Measurements from ENCODE around the gene KLF16.

Gene KLF16

GRCh38 chr19:1854039-1854541, 9.3 kb downstream of the KLF16 start:
- no peak for DNase-seq

DNA sequence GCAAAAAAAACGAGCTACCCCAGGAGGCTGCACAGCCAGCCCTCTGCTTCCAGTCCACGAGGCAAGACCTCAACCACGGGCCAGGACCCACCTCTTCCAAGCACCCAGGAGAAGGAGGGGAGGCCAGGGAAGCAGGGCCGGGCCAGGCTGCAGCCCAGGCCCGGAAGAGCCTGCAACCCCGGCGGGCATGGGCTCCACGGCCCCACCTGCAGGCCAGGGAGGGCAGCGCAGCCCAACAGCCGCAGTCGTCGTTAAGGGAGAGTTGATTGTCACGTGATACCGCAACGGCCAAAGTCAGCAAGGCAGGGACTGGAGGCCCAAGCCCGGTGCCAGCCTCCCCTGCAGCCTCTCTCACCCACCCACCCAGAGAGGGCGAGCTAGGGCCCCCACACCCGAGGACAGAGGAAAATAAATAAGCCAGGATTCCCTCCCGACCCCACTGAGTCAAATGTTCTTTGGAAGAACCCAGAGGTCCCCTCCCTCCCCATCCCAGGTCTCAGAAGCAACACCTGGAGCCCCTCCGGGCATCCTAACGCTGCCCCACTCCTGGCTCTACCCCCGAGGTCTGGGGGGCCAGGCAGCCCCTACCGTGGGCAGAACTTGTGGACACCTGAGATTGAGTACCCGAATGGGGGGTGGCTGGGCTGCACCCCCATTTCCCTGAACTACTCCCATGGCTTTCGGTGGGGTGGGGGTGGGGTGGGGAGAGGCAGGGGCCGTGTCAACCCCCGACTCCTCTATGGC, 9.9 kb downstream of the KLF16 start:
- DNase-seq, result peak; percentile 94

DNA sequence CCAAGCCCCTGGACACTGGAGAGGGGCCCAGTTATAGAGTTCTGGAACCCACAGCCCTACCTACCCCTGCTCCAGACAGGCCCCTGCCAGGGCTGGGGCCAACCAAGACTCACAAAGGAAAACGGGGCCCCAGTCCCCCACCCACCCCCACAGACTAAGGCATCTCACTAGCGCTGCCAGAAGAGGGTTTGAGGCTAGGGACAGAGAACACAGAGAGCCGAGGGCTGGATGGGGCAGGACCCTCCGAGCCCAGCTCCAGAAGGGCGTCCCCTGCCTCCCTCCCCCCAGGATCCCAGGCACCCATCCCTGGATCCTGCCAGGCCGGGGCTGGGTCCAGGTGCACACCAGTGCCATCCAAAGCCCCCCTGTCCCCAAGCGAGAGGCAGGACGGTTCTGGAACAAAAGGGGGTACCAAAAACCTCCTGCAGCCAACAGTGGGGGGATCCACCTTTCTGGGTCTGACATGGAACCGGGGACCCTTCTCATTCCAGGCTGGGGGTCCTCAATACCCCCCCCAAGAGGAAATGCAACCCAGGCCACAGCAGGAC, 10.7 kb downstream of the KLF16 start:
- no peak for DNase-seq

DNA sequence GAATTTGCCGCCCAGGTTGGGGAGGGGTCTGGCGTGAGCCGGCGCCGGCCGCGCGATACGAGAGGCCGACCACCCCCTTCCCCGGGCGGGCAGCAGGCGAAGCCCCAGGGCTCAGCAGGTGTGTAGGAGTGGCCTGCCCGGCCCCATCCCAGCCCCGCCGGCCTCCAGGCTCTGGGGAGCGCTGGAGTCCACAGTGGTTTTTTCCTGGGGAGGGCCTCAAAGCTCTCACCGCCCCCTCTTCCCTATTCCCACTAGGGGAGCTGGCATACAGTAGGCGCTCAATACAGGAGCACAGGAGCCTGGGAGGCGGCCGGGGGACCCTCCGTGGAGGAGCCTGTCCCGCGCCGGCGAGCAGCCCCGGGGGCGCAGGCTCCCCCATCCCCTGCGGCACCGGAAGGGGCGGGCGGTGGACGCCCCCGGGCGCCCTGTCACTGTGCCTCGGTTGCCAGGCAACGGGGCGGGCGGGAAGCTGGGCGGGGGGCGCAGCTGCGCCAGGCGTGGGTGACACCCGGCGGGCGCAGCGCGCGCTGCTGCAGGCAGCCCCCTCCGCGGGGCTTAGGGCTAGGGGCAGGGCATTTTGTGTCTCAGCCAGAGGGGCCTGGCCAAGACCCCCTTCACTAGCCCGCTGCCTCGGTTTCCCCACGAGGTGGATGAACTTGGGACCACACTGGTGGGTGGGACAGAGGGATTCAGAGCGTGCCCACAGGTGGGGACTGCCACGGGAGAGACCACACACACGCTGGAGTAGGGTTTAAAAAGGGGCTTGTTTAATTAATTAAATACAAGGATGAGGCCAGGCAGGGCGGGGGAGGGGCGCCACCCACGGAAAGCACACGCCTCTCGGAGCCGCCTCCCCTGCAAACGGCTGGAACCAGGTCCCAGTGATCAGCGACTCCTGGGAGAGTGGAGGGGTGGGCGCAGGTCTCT, 11.5 kb downstream of the KLF16 start:
- no peak for DNase-seq

DNA sequence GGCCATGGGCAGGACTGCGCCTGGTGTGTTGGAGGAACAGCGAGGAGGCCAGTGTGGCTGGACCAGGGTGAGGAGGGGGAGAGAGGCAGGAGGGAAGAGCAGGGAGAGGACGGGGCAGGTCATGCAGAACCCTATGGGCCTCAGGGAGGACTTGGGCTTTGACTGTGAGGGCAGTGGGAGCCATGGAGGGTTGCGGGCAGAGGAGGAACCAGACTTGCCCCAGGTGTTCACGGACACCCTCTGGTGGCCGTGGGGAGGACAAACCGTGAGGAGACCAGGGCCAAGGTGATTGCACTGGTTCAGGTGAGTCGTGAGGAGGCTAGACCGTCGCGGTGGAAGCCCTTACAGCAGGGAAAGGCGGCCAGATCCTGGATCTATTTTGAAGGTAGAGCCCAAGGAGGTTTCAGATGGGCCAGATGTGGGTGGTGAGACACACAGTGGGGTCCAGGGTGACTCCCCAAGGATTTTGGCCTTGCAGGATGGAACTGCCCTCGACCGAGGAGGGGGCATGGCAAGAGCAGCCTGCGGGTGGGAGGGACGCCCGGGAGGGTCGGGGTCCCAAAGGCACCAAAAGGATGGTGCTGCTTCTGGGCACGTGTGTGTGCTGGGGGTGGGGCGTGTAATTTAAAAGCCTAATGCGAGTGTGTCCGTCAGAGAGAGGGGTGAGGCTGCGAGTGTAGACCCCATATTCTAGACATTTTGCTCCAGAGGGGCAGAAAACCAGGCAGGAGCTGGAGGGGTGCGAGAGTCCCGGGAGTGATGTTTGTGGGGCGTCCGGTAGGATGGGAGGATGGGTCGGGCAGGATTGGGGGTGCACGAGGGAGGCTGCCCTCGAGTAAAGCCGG, 12.3 kb downstream of the KLF16 start:
- DNase-seq, result no peak

GRCh38 chr19:1849886-1850398, 13.4 kb downstream of the KLF16 start:
- no peak for DNase-seq

DNA sequence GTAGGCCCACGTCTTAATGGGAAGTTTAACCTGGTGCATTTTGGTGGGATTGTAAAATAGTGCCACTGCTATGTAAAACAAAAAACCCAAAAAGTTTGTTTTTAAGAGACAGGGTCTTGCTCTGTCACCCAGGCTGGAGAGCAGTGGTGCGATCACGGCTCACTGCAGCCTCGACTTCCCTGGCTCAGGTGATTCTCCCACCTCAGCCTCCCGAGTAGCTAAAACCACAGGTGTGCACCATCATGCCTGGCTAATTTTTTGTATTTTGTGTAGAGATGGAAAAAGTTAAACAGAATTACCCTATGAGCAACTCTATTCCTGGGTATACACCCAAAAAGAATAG, 14.3 kb downstream of the KLF16 start:
- DNase-seq, result no peak

DNA sequence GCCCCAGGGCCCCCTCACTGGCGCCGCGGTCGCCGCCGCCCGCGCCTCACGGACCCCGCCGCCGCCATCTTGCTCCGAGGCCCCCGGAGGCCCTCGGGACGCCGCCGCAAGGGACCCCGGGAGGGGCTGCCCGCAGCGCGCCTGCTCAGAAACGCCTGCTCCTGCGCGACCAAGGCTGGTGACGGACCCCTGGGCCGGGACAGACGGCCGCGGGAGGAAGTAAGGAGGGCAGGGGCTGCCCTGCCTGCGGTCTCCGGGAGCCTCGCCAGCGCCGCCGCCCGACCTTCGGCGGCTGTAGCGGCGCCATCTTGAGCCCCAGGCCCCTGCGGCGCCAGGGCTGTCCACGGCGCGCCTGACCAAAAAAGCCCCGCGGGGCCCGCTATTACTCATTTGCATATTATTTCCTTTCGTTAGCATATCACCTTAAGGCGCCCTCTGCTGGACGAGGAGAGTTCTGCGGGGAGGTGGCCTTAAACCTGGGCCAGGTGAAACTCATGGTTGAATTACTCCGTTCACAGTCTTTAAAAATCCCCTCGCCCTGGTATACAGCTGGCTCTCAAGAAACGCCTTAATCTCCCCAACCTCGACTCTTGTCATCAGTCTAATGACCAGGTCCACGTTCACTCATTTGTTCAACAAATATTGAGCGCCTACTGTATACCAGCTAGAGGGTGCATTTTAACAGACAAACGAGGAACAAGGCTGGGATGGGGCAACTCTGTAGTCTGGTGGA, 14.8 kb downstream of the KLF16 start, which contains the start of gene REXO1:
REXO1 (minus strand) TSS at position 85 of the 733 bp plus-strand sequence. CDS start 125 bp downstream, outside the sequence.
- peak; percentile 96 for DNase-seq

GRCh38 chr19:1847684-1848398, 15.5 kb downstream of the KLF16 start:
- DNase-seq, result peak; percentile 72

- DNase-seq, result no peak
Observed at GRCh38 chr19:1847348-1847683, 16.1 kb downstream of the KLF16 start.

- DNase-seq, result no peak
Observed at GRCh38 chr19:1846517-1847204, 16.7 kb downstream of the KLF16 start.

GRCh38 chr19:1845642-1846041, 17.7 kb downstream of the KLF16 start:
- no peak for DNase-seq

DNA sequence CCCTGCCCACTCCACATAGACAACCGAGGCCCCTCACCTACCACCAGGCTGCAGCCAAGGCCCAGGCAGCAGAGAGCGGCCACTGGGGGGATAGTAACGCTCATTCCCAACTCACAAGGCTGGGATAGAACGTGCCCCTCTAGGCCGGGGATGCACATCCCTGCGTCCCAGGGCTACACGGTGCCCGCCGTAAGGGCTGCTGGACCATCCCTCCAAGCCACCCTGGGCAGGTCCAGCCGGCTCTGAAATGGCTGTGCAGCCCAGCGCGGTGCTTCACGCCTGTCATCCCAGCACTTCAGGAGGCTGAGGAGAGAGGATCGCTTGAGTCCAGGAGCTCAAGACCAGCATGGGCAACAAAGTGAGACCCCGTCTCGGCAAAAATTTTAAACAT, 18.3 kb downstream of the KLF16 start:
- DNase-seq, result no peak

- no peak for DNase-seq
Observed at GRCh38 chr19:1844513-1845124, 18.8 kb downstream of the KLF16 start.

DNA sequence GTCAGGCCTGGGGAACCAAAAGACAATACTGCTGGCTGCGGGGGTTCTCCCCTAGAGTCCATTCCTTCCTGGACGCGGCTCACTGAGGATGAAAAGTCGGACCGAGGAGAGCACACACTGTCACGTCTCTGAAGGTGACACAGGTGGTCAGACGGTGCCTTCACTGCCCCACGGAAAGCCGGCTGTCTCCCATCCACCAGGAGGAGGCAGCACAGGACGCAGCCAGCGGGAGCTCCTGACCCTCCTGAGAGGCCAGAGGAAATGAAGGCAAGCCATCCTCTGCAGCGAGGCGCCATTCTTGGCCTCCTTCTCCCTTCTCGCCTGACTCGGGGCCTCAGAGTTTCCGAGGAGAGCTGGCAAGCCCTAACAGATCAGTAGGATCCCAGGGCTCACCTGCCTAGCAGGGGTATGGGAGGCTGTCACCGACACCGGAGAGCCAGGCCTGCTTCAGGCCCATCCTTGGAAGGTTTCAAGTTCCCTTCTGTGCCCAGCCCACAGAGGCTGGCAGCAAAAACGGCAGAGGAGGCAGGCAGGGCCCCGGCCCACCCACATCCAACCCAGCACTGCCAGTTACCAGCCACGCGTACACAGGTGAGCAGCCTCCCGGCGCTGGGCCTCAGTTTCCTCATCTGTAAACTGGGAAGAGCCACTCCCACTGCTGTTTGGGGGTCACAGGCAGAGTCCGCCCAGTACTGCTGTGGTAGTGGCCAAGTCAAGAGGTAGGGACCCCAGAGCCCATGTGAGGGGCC, 19.6 kb downstream of the KLF16 start:
- no peak for DNase-seq

GRCh38 chr19:1843116-1843515, 20.3 kb downstream of the KLF16 start:
- no peak for DNase-seq

DNA sequence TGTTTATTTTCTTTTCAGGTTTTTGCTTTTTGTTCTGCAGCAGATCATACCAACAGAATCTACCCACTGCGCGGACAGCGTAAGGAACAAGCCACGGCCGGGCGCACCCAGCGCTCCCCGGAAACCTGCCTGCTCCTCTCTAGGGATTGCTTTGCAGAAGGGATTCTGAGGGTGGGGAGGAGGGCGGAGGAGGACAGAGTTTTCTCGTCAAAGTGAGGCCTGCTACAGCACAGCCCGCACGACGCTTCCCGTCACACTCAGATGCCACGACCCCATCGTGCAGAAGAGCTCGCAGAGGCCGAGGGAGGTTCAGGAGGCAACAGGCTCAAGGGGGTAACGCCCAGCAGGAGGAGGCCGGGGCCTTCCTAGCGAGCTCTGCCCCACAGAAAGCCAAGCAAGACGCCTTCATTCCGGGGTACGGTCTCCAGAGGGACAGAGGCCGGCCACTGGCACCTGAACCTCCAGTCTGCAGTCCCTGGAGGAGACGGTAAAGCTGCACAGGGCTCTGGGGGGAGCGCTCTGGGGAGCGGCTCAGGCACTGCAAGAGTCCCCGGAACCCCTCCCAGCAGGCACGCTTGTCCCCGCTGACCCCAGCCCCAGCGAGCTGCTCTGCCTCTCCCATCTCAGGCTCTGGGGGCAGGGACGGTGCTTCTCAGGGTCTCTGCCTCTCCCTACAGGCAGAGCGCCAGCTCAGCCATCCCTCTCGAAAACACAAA, 22.0 kb downstream of the KLF16 start:
- no peak for DNase-seq

DNA sequence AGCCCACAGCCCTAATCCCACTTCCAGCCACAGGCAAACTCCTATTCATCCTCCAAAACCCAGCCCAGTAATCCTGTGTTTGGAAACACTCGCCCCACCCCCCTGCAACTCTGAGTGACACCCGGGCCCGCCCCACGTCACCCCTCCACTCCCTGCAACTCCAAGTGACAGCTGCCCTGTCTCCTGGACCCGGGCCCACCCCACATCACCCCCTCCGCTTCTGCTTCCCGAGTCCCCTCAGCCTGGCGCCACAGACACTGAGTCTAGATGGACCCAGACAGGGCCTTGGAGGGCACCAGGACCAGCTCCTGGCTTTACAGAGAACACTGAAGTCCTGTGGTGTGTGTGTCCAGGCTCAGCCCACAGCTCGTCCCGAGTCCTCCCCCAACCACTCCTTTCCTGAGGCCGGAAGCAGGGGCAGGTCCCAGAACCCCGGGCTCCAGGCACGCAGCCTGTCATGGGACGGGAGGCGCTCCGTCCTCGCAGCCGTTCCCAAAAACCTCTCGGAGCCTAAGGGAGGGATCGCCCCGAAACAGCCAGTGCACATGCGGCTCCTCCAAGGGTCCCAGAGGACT, 22.8 kb downstream of the KLF16 start:
- no peak for DNase-seq
